ENCODE data around the gene PTPRG. TPM values are rescaled to one million over a fixed set of nuclear protein-coding genes. Genes with fewer than 3 reads are reported as not detected.

PTPRG gene
- total RNA-seq, 1 donor from 2014 or later = 77.2 TPM

DNA sequence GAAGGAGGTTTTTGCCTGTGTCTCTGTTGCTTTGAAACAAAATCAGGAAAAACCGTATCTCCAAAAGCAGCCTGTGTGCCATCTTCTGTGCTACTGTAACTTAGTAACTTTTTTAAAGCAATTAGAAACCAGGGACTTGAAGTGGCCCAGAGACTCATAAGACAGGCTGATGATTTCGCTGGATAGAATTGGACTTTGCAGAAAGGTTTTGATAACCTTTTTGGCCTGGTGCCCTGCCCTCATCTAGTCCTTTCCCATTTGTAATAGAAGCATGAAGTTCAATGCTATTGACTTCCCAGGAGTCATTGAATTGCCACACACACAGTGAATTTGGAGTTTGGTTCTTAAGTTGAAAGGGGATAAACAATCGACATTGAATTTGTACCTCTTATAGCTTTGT lies 157.2 kb downstream of the PTPRG start:
- TF ChIP-seq, protein P1, sequence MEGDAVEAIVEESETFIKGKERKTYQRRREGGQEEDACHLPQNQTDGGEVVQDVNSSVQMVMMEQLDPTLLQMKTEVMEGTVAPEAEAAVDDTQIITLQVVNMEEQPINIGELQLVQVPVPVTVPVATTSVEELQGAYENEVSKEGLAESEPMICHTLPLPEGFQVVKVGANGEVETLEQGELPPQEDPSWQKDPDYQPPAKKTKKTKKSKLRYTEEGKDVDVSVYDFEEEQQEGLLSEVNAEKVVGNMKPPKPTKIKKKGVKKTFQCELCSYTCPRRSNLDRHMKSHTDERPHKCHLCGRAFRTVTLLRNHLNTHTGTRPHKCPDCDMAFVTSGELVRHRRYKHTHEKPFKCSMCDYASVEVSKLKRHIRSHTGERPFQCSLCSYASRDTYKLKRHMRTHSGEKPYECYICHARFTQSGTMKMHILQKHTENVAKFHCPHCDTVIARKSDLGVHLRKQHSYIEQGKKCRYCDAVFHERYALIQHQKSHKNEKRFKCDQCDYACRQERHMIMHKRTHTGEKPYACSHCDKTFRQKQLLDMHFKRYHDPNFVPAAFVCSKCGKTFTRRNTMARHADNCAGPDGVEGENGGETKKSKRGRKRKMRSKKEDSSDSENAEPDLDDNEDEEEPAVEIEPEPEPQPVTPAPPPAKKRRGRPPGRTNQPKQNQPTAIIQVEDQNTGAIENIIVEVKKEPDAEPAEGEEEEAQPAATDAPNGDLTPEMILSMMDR (conservative IDR thresholded peaks at IDR 0.05) = no peak
- Mint-ChIP-seq H3K36me3 (no peaks in the 10 kb centered on the region), H3K27me3 (no peaks in the 10 kb centered on the region), H3K27ac (no peak overlapping the region), H3K9me3 (no peaks in the 10 kb centered on the region), H3K4me3 (no peak overlapping the region), H3K4me1 (ENCODE audit: unreplicated experiment) (peaks cover 32% of the 10 kb centered on the region)
- DNase-seq (ENCODE audit: extremely low spot score, unreplicated experiment) = no peak

DNA sequence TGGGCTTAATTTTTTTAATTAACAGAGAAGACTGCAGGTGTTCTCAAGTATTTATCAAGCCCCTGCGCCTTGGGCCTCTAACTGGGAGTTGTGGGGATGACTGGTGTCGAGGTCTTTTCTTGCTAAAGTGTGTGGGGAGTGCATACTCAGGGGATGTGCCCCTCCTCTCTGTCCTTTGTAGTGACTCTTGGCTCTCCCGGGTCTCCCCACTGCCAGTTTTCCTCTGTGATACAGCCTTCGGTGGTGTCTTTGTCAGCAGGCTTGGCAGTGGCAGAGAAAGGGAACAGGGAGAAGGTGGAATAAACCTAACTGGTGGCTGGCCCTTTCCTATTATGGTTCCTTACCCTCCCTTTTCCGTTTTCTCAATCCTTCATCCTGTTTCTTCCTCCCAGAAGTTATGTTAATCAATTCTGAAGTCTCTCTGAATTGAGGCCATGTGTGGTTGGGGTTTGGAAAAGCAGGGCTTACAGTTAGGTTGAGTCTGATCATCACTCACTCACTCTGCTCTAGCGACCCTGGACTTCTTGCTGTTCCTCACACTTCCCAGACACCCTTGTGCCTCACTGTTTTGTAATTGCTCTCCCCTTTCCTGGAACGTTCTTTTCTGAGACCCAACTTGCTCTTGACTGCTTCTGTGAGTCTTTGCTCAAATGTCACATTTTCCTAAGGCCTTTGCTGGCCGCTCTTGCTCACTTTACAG lies 158.1 kb downstream of the PTPRG start:
- no peaks in the 10 kb centered on the region for H3K27me3 Mint-ChIP-seq
- H3K27ac Mint-ChIP-seq = no peak overlapping the region
- TF ChIP-seq, protein P1 (conservative IDR thresholded peaks at IDR 0.05) = no peak
- H3K4me1 Mint-ChIP-seq (ENCODE audit: unreplicated experiment) = peaks cover 32% of the 10 kb centered on the region
- H3K36me3 Mint-ChIP-seq = peaks cover under 1% of the 10 kb centered on the region
- no peak overlapping the region for H3K4me3 Mint-ChIP-seq
- DNase-seq (ENCODE audit: extremely low spot score, unreplicated experiment) = no peak
- peaks cover 3% of the 10 kb centered on the region for H3K9me3 Mint-ChIP-seq

DNA sequence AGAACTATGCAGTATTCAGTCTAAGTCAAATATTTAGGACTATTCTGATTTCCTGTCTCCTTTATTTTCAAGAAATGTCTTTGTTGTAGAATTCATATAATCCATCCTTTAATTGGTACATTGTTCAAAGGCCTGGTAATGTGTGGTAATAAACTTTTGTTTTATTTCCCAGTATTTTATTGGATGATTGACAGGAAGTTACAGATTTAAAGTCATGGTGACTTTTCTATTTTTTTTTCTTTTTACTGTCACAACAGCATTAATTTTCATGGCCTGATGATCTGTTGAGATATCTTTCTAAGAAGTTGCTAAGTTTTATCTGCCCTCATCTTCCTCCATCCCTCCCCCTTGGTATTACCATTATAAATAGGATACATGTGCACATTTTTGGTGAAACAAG lies 161.7 kb downstream of the PTPRG start:
- peaks cover 3% of the 10 kb centered on the region for H3K36me3 Mint-ChIP-seq
- H3K27me3 Mint-ChIP-seq = no peaks in the 10 kb centered on the region
- no peak overlapping the region for H3K27ac Mint-ChIP-seq
- no peak overlapping the region for H3K4me3 Mint-ChIP-seq
- TF ChIP-seq, protein P1 (conservative IDR thresholded peaks at IDR 0.05) = no peak
- peaks cover 41% of the 10 kb centered on the region for H3K4me1 Mint-ChIP-seq (ENCODE audit: unreplicated experiment)
- DNase-seq (ENCODE audit: extremely low spot score, unreplicated experiment) = no peak
- peaks cover 8% of the 10 kb centered on the region for H3K9me3 Mint-ChIP-seq

DNA sequence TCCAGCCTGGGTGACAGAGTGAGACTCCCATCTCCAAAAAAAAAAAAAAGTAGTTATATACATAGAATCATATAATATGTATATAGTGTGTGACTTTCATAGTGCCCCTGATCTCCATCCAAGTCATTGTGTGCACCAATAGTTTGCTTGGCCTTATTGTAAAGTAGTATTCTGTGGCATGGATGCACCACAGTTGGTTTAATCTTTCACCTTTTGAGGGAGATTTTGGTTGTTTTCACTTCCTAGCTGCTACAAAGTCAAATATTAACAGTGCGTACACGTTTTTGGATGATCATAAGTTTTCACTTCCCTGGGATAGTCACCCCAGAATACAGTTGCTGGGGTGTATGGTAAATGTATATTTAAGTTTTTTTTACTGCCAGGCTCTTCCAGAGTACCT lies 162.8 kb downstream of the PTPRG start:
- DNase-seq (ENCODE audit: extremely low spot score, unreplicated experiment) = no peak
- peaks cover 8% of the 10 kb centered on the region for H3K9me3 Mint-ChIP-seq
- peaks cover 38% of the 10 kb centered on the region for H3K4me1 Mint-ChIP-seq (ENCODE audit: unreplicated experiment)
- no peaks in the 10 kb centered on the region for H3K27me3 Mint-ChIP-seq
- H3K36me3 Mint-ChIP-seq = peaks cover 3% of the 10 kb centered on the region
- no peak overlapping the region for H3K27ac Mint-ChIP-seq
- no peak overlapping the region for H3K4me3 Mint-ChIP-seq
- TF ChIP-seq, protein P1 (conservative IDR thresholded peaks at IDR 0.05) = no peak

DNA sequence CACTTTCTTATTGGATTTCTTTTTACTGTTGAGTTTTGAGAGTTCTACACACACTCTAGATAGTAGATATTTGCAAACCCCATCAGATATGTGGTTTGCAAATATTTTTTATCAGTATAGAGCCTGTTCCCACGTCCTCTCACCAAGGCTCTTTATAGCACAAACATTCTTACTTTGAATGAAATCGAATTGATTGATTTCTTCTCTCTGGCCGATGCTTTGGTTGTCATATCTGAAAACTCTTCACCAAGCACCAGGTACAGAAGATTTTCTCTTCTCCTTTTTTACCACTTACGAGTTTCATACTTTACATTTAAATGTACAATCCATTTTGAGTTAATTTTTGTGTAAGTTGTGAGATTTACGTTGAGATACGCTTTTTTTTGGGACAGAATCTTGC lies 163.4 kb downstream of the PTPRG start:
- H3K27me3 Mint-ChIP-seq = no peaks in the 10 kb centered on the region

More for the DNA sequence above, 163.4 kb downstream of the PTPRG start:
- TF ChIP-seq, protein P1 (conservative IDR thresholded peaks at IDR 0.05) = no peak
- H3K4me3 Mint-ChIP-seq = no peak overlapping the region
- peaks cover 8% of the 10 kb centered on the region for H3K9me3 Mint-ChIP-seq
- DNase-seq (ENCODE audit: extremely low spot score, unreplicated experiment) = no peak
- H3K4me1 Mint-ChIP-seq (ENCODE audit: unreplicated experiment) = peaks cover 38% of the 10 kb centered on the region
- no peak overlapping the region for H3K27ac Mint-ChIP-seq
- H3K36me3 Mint-ChIP-seq = peaks cover 3% of the 10 kb centered on the region

Measured in type B pancreatic cell (in vitro differentiated cells).